HepG2 (cell line): ENCODE data around the gene RNF208. TPM values are rescaled to one million over a fixed set of nuclear protein-coding genes. Genes with fewer than 3 reads are reported as not detected.

Experiments used
- CC2D1A ChIP-seq: sonication (generic); formaldehyde crosslinking; IDR thresholded peaks from 2 replicates; pipeline ENCODE4 v1.8.1; 2023; ENCODE audit warnings: mild to moderate bottlenecking, missing genetic modification reagents
- DNMT3B ChIP-seq: conservative IDR thresholded peaks from 2 replicates; pipeline ENCODE4 v1.6.1; 2016; ENCODE audit warnings: missing biosample characterization, control low read depth
- LCORL ChIP-seq, 2 experiments: fragments of 450-650 bp in 1 of 2; sonication (generic) in 1 of 2; formaldehyde crosslinking in 1 of 2; IDR thresholded peaks; 2 replicates each; pipeline versions ENCODE4 v1.5.0 to v1.6.1; 2017 to 2020; ENCODE audit warnings: antibody characterized with exemption in 1 of 2, missing genetic modification reagents in 1 of 2
- MXI1 ChIP-seq: IDR thresholded peaks from 3 replicates; pipeline ENCODE4 v1.6.1; 2012; ENCODE audit warnings: low read depth, low read length, inconsistent platforms, borderline replicate concordance
- NAIF1 ChIP-seq: sonication (generic); formaldehyde crosslinking; IDR thresholded peaks from 2 replicates; pipeline ENCODE4 v1.5.0; 2020; ENCODE audit warnings: mild to moderate bottlenecking, missing genetic modification reagents, borderline replicate concordance
- RAD21 ChIP-seq: fragments of 450-650 bp; formaldehyde crosslinking; IDR thresholded peaks from 2 replicates; pipeline ENCODE4 v1.5.0; 2020; ENCODE audit warnings: mild to moderate bottlenecking
- SAP130 ChIP-seq: IDR thresholded peaks from 2 replicates; pipeline ENCODE4 v1.6.1; 2016; ENCODE audit warnings: low read depth
- TOPORS ChIP-seq: sonication (generic); formaldehyde crosslinking; IDR thresholded peaks from 2 replicates; pipeline ENCODE4 v1.8.0; 2023; ENCODE audit warnings: mild to moderate bottlenecking, missing genetic modification reagents
- ZFY ChIP-seq: sonication (generic); formaldehyde crosslinking; IDR thresholded peaks from 2 replicates; pipeline ENCODE4 v1.4.0; 2020; ENCODE audit warnings: missing genetic modification reagents
- ZNF7 ChIP-seq: IDR thresholded peaks from 2 replicates; pipeline ENCODE4 v1.6.1; 2016; ENCODE audit warnings: missing biosample characterization, missing genetic modification reagents
- ZNF782 ChIP-seq: sonication (generic); formaldehyde crosslinking; IDR thresholded peaks from 2 replicates; pipeline ENCODE4 v1.4.0; 2020; ENCODE audit warnings: missing genetic modification reagents, mild to moderate bottlenecking, borderline replicate concordance
- ZNF891 ChIP-seq: sonication (generic); formaldehyde crosslinking; IDR thresholded peaks from 2 replicates; pipeline ENCODE4 v1.5.0; 2020; ENCODE audit warnings: mild to moderate bottlenecking, missing genetic modification reagents
- polyA plus RNA-seq, 8 experiments: library from polyadenylated mRNA; depleted of rRNA in 3 of 8; stranded (reverse) in 7 of 8; unstranded in 1 of 8; fragments of >200 nt; fragmentation: Illumina TruSeq in 4 of 8; extraction: Trizol in 4 of 8; gene quantifications; 2 replicates each; pipeline versions ENCODE4 v1.2.1 to v1.2.3, GENCODE V29; 2011 to 2016; ENCODE audit warnings: low read depth in 4 of 8, missing spikeins in 1 of 8, mixed read lengths in 1 of 8; ENCODE audit not compliant: insufficient read depth in 1 of 8
- total RNA-seq, 5 experiments: library from RNA; depleted of rRNA; stranded (reverse); fragments of >200 nt; fragmentation: Illumina TruSeq; extraction: Trizol; gene quantifications; 2 replicates each; pipeline ENCODE4 v1.2.3, GENCODE V29; 2016; ENCODE audit warnings: low read depth in 1 of 5
- TF ChIP-seq, protein P1 (sequence below): sonication (generic); formaldehyde crosslinking; IDR thresholded peaks from 2 replicates; pipeline ENCODE4 v1.5.0; 2020; ENCODE audit warnings: missing genetic modification reagents, mild to moderate bottlenecking, borderline replicate concordance
- TF ChIP-seq, protein P2 (sequence below): sonication (generic); formaldehyde crosslinking; IDR thresholded peaks from 2 replicates; pipeline ENCODE4 v1.4.0; 2020; ENCODE audit warnings: mild to moderate bottlenecking, missing genetic modification reagents
- TF ChIP-seq, protein P3 (sequence below): sonication (generic); formaldehyde crosslinking; IDR thresholded peaks from 2 replicates; pipeline ENCODE4 v1.5.0; 2020; ENCODE audit warnings: missing genetic modification reagents
- TF ChIP-seq, protein P4 (sequence below): sonication (generic); formaldehyde crosslinking; IDR thresholded peaks from 2 replicates; pipeline ENCODE4 v1.4.0; 2020; ENCODE audit warnings: missing genetic modification reagents, borderline replicate concordance
- TF ChIP-seq, protein P5 (sequence below): IDR thresholded peaks from 2 replicates; pipeline ENCODE4 v1.6.1; 2016; ENCODE audit warnings: missing compliant biosample characterization, missing genetic modification reagents, borderline replicate concordance
- TF ChIP-seq, protein P6 (sequence below): sonication (generic); formaldehyde crosslinking; IDR thresholded peaks from 2 replicates; pipeline ENCODE4 v1.4.0; 2020; ENCODE audit warnings: mild to moderate bottlenecking, low read depth, missing genetic modification reagents

RNF208 gene
- total and polyA plus RNA-seq, 2 of the 13 experiments (the other 11 are each of a cell fraction or from before 2014, with no cell fraction given), result 1.6 to 2.1 TPM

DNA sequence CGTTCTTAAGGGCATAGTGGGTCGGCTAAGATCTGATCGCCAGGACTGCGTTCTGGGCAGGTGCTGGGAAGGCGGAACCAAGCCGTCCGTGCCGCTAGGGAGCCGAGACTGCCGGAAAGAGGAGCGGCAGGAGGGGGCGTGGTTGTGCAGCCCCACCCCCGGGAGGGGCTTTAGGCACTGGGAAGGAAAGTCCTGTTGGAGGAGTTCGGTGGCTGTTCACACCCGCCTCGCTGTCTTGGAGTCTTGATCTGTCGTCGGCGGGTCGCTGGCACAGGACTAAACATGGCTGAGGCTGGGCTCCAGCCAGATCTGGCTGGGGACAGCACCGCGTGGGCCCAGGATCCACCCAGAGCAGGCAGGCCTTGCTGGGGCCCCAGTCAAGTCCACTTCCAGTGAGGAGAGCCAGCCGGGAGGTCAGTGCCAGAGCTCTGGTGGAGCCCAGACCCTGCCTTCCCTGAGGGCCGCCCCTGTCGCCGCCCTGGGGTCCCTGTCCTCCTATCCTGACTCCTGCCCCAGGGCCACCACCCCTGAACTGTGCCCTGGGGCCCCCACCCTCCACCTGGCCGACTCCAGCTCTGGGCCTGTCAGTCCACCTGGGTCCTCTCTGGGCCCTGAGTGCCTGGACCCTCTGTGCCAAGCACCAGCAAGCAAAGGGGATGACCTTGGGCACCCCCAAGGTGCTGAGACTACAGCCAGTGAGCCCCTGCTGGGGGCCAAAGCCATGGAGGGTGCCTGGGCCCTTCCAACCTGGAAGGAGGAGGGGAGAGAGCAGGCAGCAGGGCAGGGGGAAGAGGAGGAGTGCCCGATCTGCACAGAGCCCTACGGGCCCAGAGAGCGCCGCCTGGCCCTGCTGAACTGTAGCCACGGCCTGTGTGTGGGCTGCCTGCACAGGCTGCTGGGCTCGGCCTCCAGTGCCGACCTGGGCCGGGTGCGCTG, 4.5 kb downstream of the RNF208 start (continued):
- TF ChIP-seq ZNF891 (CRISPR knock-in tag) (peak; percentile 17; the same call in 1 of the 2 replicates), NAIF1 (CRISPR knock-in tag) (no peak), DNMT3B (CRISPR knock-in tag) (no peak), TOPORS (CRISPR knock-in tag) (no peak), ZNF782 (CRISPR knock-in tag) (no peak), MXI1 (peak; percentile 63; the same call in 1 of the 3 replicates), ZNF7 (CRISPR knock-in tag) (no peak), SAP130 (CRISPR knock-in tag) (peak; percentile 89), CC2D1A (CRISPR knock-in tag) (peak; percentile 74; the same call in 1 of the 2 replicates), LCORL (IDR thresholded peaks at IDR 0.05) (no peak), LCORL (CRISPR knock-in tag; IDR thresholded peaks at IDR 0.05) (peak; percentile 69), ZFY (CRISPR knock-in tag) (peak; percentile 60), RAD21 (CRISPR knock-in tag) (0 out of 2 replicates have a peak, but pooled peaks have one; percentile 11)
- TF ChIP-seq, protein P1, sequence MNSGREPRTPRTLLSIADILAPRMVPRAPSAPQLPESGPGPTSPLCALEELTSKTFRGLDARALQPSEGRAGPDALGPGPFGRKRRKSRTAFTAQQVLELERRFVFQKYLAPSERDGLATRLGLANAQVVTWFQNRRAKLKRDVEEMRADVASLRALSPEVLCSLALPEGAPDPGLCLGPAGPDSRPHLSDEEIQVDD, result peak; percentile 77; the same call in 1 of the 2 replicates
- TF ChIP-seq, protein P2, sequence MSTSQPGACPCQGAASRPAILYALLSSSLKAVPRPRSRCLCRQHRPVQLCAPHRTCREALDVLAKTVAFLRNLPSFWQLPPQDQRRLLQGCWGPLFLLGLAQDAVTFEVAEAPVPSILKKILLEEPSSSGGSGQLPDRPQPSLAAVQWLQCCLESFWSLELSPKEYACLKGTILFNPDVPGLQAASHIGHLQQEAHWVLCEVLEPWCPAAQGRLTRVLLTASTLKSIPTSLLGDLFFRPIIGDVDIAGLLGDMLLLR (CRISPR knock-in tag), result no peak
- TF ChIP-seq, protein P3, sequence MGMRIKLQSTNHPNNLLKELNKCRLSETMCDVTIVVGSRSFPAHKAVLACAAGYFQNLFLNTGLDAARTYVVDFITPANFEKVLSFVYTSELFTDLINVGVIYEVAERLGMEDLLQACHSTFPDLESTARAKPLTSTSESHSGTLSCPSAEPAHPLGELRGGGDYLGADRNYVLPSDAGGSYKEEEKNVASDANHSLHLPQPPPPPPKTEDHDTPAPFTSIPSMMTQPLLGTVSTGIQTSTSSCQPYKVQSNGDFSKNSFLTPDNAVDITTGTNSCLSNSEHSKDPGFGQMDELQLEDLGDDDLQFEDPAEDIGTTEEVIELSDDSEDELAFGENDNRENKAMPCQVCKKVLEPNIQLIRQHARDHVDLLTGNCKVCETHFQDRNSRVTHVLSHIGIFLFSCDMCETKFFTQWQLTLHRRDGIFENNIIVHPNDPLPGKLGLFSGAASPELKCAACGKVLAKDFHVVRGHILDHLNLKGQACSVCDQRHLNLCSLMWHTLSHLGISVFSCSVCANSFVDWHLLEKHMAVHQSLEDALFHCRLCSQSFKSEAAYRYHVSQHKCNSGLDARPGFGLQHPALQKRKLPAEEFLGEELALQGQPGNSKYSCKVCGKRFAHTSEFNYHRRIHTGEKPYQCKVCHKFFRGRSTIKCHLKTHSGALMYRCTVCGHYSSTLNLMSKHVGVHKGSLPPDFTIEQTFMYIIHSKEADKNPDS (CRISPR knock-in tag), result no peak
- TF ChIP-seq, protein P4, sequence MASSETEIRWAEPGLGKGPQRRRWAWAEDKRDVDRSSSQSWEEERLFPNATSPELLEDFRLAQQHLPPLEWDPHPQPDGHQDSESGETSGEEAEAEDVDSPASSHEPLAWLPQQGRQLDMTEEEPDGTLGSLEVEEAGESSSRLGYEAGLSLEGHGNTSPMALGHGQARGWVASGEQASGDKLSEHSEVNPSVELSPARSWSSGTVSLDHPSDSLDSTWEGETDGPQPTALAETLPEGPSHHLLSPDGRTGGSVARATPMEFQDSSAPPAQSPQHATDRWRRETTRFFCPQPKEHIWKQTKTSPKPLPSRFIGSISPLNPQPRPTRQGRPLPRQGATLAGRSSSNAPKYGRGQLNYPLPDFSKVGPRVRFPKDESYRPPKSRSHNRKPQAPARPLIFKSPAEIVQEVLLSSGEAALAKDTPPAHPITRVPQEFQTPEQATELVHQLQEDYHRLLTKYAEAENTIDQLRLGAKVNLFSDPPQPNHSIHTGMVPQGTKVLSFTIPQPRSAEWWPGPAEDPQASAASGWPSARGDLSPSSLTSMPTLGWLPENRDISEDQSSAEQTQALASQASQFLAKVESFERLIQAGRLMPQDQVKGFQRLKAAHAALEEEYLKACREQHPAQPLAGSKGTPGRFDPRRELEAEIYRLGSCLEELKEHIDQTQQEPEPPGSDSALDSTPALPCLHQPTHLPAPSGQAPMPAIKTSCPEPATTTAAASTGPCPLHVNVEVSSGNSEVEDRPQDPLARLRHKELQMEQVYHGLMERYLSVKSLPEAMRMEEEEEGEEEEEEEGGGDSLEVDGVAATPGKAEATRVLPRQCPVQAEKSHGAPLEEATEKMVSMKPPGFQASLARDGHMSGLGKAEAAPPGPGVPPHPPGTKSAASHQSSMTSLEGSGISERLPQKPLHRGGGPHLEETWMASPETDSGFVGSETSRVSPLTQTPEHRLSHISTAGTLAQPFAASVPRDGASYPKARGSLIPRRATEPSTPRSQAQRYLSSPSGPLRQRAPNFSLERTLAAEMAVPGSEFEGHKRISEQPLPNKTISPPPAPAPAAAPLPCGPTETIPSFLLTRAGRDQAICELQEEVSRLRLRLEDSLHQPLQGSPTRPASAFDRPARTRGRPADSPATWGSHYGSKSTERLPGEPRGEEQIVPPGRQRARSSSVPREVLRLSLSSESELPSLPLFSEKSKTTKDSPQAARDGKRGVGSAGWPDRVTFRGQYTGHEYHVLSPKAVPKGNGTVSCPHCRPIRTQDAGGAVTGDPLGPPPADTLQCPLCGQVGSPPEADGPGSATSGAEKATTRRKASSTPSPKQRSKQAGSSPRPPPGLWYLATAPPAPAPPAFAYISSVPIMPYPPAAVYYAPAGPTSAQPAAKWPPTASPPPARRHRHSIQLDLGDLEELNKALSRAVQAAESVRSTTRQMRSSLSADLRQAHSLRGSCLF (CRISPR knock-in tag), result no peak
- TF ChIP-seq, protein P5, sequence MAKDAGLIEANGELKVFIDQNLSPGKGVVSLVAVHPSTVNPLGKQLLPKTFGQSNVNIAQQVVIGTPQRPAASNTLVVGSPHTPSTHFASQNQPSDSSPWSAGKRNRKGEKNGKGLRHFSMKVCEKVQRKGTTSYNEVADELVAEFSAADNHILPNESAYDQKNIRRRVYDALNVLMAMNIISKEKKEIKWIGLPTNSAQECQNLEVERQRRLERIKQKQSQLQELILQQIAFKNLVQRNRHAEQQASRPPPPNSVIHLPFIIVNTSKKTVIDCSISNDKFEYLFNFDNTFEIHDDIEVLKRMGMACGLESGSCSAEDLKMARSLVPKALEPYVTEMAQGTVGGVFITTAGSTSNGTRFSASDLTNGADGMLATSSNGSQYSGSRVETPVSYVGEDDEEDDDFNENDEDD (CRISPR knock-in tag), result peak; percentile 40; the same call in 1 of the 2 replicates
- TF ChIP-seq, protein P6, sequence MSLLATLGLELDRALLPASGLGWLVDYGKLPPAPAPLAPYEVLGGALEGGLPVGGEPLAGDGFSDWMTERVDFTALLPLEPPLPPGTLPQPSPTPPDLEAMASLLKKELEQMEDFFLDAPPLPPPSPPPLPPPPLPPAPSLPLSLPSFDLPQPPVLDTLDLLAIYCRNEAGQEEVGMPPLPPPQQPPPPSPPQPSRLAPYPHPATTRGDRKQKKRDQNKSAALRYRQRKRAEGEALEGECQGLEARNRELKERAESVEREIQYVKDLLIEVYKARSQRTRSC, result no peak
